K562 (cell line): ENCODE measurements around the gene MSH3.

Experiments used
- BCLAF1 ChIP-seq, 2 experiments: fragments of 450-650 bp in 1 of 2; IDR thresholded peaks; 2 replicates each; pipeline ENCODE4 v1.6.1; 2011 to 2017; ENCODE audit warnings: low read depth in 2 of 2, antibody characterized with exemption in 1 of 2, borderline replicate concordance in 1 of 2, low read length in 1 of 2, mild to moderate bottlenecking in 1 of 2, mixed read lengths in 1 of 2; ENCODE audit not compliant: control insufficient read depth in 1 of 2
- ELK1 ChIP-seq: sonication (generic); formaldehyde crosslinking; IDR thresholded peaks from 2 replicates; pipeline ENCODE4 v1.8.1; 2022; ENCODE audit warnings: missing genetic modification reagents
- FOS ChIP-seq: IDR thresholded peaks from 3 replicates; pipeline ENCODE4 v1.6.1; 2011; ENCODE audit not compliant: insufficient read length; ENCODE audit errors: extremely low read depth
- GMEB1 ChIP-seq: fragments of 250-450 bp; sonication (Bioruptor Pico); IDR thresholded peaks from 2 replicates; pipeline ENCODE4 v1.4.0; 2020; ENCODE audit warnings: mild to moderate bottlenecking
- HIVEP1 ChIP-seq: fragments of 250-450 bp; sonication (Bioruptor Pico); IDR thresholded peaks from 2 replicates; pipeline ENCODE4 v1.4.0; 2020; ENCODE audit warnings: mild to moderate bottlenecking
- JUND ChIP-seq, 2 experiments: IDR thresholded peaks; 2 replicates in 1 of 2; 3 replicates in 1 of 2; pipeline ENCODE4 v1.6.1; 2011; ENCODE audit warnings: borderline replicate concordance in 2 of 2, low read depth in 2 of 2, low read length in 2 of 2, improper control_type of control experiment in 1 of 2, missing biosample characterization in 1 of 2, missing genetic modification characterization in 1 of 2, missing genetic modification reagents in 1 of 2
- POLR2A ChIP-seq: fragments of 450-650 bp; conservative IDR thresholded peaks from 2 replicates; pipeline ENCODE4 v1.6.1; 2016
- PRDM10 ChIP-seq: fragments of 450-650 bp; IDR thresholded peaks from 2 replicates; pipeline ENCODE4 v1.6.1; 2018; ENCODE audit not compliant: partially characterized antibody
- REST ChIP-seq, 2 experiments: fragments of 450-650 bp; formaldehyde crosslinking in 1 of 2; IDR thresholded peaks; 2 replicates each; pipeline versions ENCODE4 v1.4.0 to v1.6.1; 2014 to 2020; ENCODE audit warnings: mild to moderate bottlenecking in 2 of 2, borderline replicate concordance in 1 of 2, low read depth in 1 of 2
- SMC3 ChIP-seq: conservative IDR thresholded peaks from 2 replicates; pipeline ENCODE4 v1.6.1; 2011; ENCODE audit warnings: low read depth, low read length, improper control_type of control experiment; ENCODE audit not compliant: insufficient read depth
- TARDBP ChIP-seq: fragments of 450-650 bp; IDR thresholded peaks from 2 replicates; pipeline ENCODE4 v1.6.1; 2016
- ZNF282 ChIP-seq: sonication (generic); formaldehyde crosslinking; IDR thresholded peaks from 2 replicates; pipeline ENCODE4 v1.8.1; 2023; ENCODE audit warnings: missing genetic modification reagents
- ZNF354B ChIP-seq: fragments of 250-450 bp; sonication (Bioruptor Pico); IDR thresholded peaks from 2 replicates; pipeline ENCODE4 v1.4.0; 2020

- no peak for TF ChIP-seq GMEB1 (CRISPR knock-in tag)
- no peak for TF ChIP-seq POLR2A
- no peak for TF ChIP-seq FOS
- no peak for TF ChIP-seq BCLAF1 (IDR thresholded peaks at IDR 0.05; ENCODE audit: borderline replicate concordance in 1 of 2, control insufficient read depth in 1 of 2, low read depth in 2 of 2, low read length in 1 of 2)
- TF ChIP-seq HIVEP1: no peak
- TF ChIP-seq TARDBP: no peak
- no peak for TF ChIP-seq PRDM10
- no peak for TF ChIP-seq SMC3
- TF ChIP-seq ELK1: no peak
- TF ChIP-seq JUND (IDR thresholded peaks at IDR 0.05; ENCODE audit: borderline replicate concordance, low read depth, low read length): no peak
- TF ChIP-seq JUND (tag; IDR thresholded peaks at IDR 0.05; ENCODE audit: borderline replicate concordance, low read depth, low read length): no peak
- TF ChIP-seq REST (IDR thresholded peaks at IDR 0.05; ENCODE audit: borderline replicate concordance): no peak
- no peak for TF ChIP-seq REST (CRISPR knock-in tag; IDR thresholded peaks at IDR 0.05; ENCODE audit: low read depth)
- no peak for TF ChIP-seq ZNF354B (CRISPR knock-in tag)
- TF ChIP-seq ZNF282: no peak
These were observed 84.6 kb downstream of the MSH3 start for GRCh38 chr5:80739057-80739456.
